HG03565 (cell line): Measurements from ENCODE around the gene ACKR3.

Experiments used
- ATAC-seq: cut with Tn5 transposase; IDR thresholded peaks from one replicate; pipeline ENCODE4 v1.9.1; 2021; ENCODE audit warnings: mild to moderate bottlenecking, moderate library complexity; ENCODE audit not compliant: unreplicated experiment

ACKR3 gene

GRCh38 chr2:236582968-236583367 lies 13.3 kb downstream of the ACKR3 start:
- ATAC-seq: no peak

- no peak for ATAC-seq
Measured at GRCh38 chr2:236583621-236584203, 14.1 kb downstream of the ACKR3 start.

GRCh38 chr2:236584521-236585384 lies 15.1 kb downstream of the ACKR3 start:
- no peak for ATAC-seq

- ATAC-seq: no peak
Measured at GRCh38 chr2:236585966-236586365, 16.3 kb downstream of the ACKR3 start.

- ATAC-seq: no peak
Measured at GRCh38 chr2:236587861-236588815, 18.5 kb downstream of the ACKR3 start.

GRCh38 chr2:236588932-236589592 lies 19.4 kb downstream of the ACKR3 start:
- no peak for ATAC-seq

- ATAC-seq: no peak
Measured at GRCh38 chr2:236590846-236591245, 21.2 kb downstream of the ACKR3 start.

- no peak for ATAC-seq
Measured at GRCh38 chr2:236592821-236593220, 23.2 kb downstream of the ACKR3 start.

- no peak for ATAC-seq
Measured at GRCh38 chr2:236593531-236593930, 23.9 kb downstream of the ACKR3 start.

- no peak for ATAC-seq
Measured at GRCh38 chr2:236593956-236594355, 24.3 kb downstream of the ACKR3 start.

GRCh38 chr2:236597629-236598028 lies 28.0 kb downstream of the ACKR3 start:
- ATAC-seq: no peak

GRCh38 chr2:236599059-236599458 lies 29.4 kb downstream of the ACKR3 start:
- no peak for ATAC-seq

GRCh38 chr2:236600158-236600557 lies 30.5 kb downstream of the ACKR3 start:
- no peak for ATAC-seq

- ATAC-seq: no peak
Measured at GRCh38 chr2:236600892-236601291, 31.3 kb downstream of the ACKR3 start.

- no peak for ATAC-seq
Measured at GRCh38 chr2:236601316-236602202, 31.9 kb downstream of the ACKR3 start.

GRCh38 chr2:236602678-236603077 lies 33.1 kb downstream of the ACKR3 start:
- ATAC-seq: no peak

GRCh38 chr2:236603361-236604015 lies 33.9 kb downstream of the ACKR3 start:
- no peak for ATAC-seq

- no peak for ATAC-seq
Measured at GRCh38 chr2:236604575-236605344, 35.1 kb downstream of the ACKR3 start.

GRCh38 chr2:236605345-236605734 lies 35.7 kb downstream of the ACKR3 start:
- ATAC-seq: no peak
